GM12878 (cell line): Measurements from ENCODE around the gene SYCP2. TPM values are rescaled to one million over a fixed set of nuclear protein-coding genes. Genes with fewer than 3 reads are reported as not detected.

Source experiments
- ATAC-seq: fragments of 200-7000 bp; cut with Tn5 transposase; 3 replicates; pipeline ENCODE4 v1.9.1; 2020; ENCODE audit warnings: mild to moderate bottlenecking, moderate library complexity
- BruUV-seq: library from RNA; stranded (reverse); fragments of 400-500 nt; replicated peaks from 2 replicates; lab custom pipeline; 2021; lab: Mats Ljungman, UMichigan
- CTCF ChIA-PET: fragments of 300-600 bp; sonication (Branson Sonifier 250); formaldehyde crosslinking; extraction: SDS; loops from one replicate; lab custom pipeline; 2021; ENCODE audit warnings: inconsistent platforms; lab: Yijun Ruan, JAX
- POLR2A ChIA-PET: fragments of 350-600 bp; formaldehyde crosslinking; extraction: SDS; loops from one replicate; lab custom pipeline; 2021; ENCODE audit warnings: inconsistent platforms; lab: Charles Lee
- RAD21 ChIA-PET: fragments of 300-600 bp; sonication (Branson Sonifier 250); formaldehyde crosslinking; loops from one replicate; lab custom pipeline; 2023; ENCODE audit warnings: antibody characterized with exemption; ENCODE audit not compliant: unreplicated experiment; lab: Charles Lee
- SMC1A ChIA-PET: fragments of 300-600 bp; sonication (Branson Sonifier 250); formaldehyde crosslinking; loops from one replicate; lab custom pipeline; 2023; ENCODE audit not compliant: unreplicated experiment, uncharacterized antibody; lab: Charles Lee
- DNase-seq: peaks from one replicate; pipeline ENCODE4 v3.0.0-alpha.2; 2011; ENCODE audit warnings: low read depth, low spot score
- FAIRE-seq: peaks from 3 replicates; lab custom pipeline; 2011; peaks lifted over from hg19 to GRCh38; lab: Jason Lieb, UNC
- H2AFZ ChIP-seq: 2 replicates; pipeline ENCODE4 v1.6.0; 2011; ENCODE audit warnings: low read depth, low read length, control low read depth; ENCODE audit not compliant: control insufficient read depth
- H3K27ac ChIP-seq: 2 replicates; pipeline ENCODE4 v1.5.1; 2011; ENCODE audit warnings: control low read depth; ENCODE audit not compliant: control insufficient read depth, insufficient read depth
- H3K27me3 ChIP-seq, 2 experiments: replicated peaks in 1 of 2; 2 replicates each; pipeline versions ENCODE4 v1.6.0 to v1.6.1; 2011; ENCODE audit warnings: low read length in 1 of 2; ENCODE audit not compliant: control insufficient read depth in 2 of 2, insufficient read depth in 2 of 2
- H3K36me3 ChIP-seq, 2 experiments: 2 replicates each; pipeline ENCODE4 v1.5.1; 2011; ENCODE audit warnings: low read length in 1 of 2; ENCODE audit not compliant: control insufficient read depth in 2 of 2, insufficient read depth in 2 of 2
- H3K4me1 ChIP-seq: 2 replicates; pipeline ENCODE4 v1.6.1; 2011; ENCODE audit warnings: mild to moderate bottlenecking, low read length, moderate library complexity, mixed read lengths; ENCODE audit not compliant: control insufficient read depth, insufficient read depth
- H3K4me2 ChIP-seq: 2 replicates; pipeline ENCODE4 v1.6.0; 2011; ENCODE audit warnings: control low read depth; ENCODE audit not compliant: control insufficient read depth, insufficient read depth
- H3K4me3 ChIP-seq: fragments of 200-600 bp; sonication (generic); 2 replicates; pipeline ENCODE4 v1.5.1; 2016
- H3K79me2 ChIP-seq: 2 replicates; pipeline ENCODE4 v1.6.0; 2011; ENCODE audit warnings: low read length; ENCODE audit not compliant: control insufficient read depth, insufficient read depth
- H3K9ac ChIP-seq: 2 replicates; pipeline ENCODE4 v1.8.0; 2011; ENCODE audit warnings: low read length, control low read depth, mixed read lengths; ENCODE audit not compliant: control insufficient read depth, insufficient read depth
- H3K9me3 ChIP-seq: replicated peaks from 3 replicates; pipeline ENCODE4 v1.5.1; 2011; ENCODE audit warnings: mild to moderate bottlenecking, low read length; ENCODE audit not compliant: control insufficient read depth, insufficient read depth
- H4K20me1 ChIP-seq: 2 replicates; pipeline ENCODE4 v1.6.0; 2011; ENCODE audit not compliant: control insufficient read depth, insufficient read depth
- CUX1 ChIP-seq: IDR thresholded peaks from 2 replicates; pipeline ENCODE4 v1.6.1; 2012; ENCODE audit warnings: improper control_type of control experiment, low read depth, low read length; ENCODE audit not compliant: insufficient replicate concordance
- HSF1 ChIP-seq: fragments of 150-350 bp; IDR thresholded peaks from 2 replicates; pipeline ENCODE4 v1.6.1; 2014; ENCODE audit warnings: mild to moderate bottlenecking, low read depth, low read length
- MTA3 ChIP-seq: IDR thresholded peaks from 2 replicates; pipeline ENCODE4 v1.6.1; 2012; ENCODE audit warnings: low read length, inconsistent platforms, borderline replicate concordance
- NR2C1 ChIP-seq: fragments of 450-650 bp; IDR thresholded peaks from 2 replicates; pipeline ENCODE4 v1.6.1; 2017; ENCODE audit warnings: antibody characterized with exemption, mild to moderate bottlenecking, moderate library complexity
- ZBTB40 ChIP-seq: fragments of 450-650 bp; IDR thresholded peaks from 2 replicates; pipeline ENCODE4 v1.6.1; 2016; ENCODE audit warnings: mild to moderate bottlenecking, moderate library complexity, borderline replicate concordance
- WGBS: methylation state at CpG from one replicate; pipeline ENCODE4 v1.1.6; 2016; ENCODE audit warnings: low lambda C conversion rate; ENCODE audit not compliant: insufficient replicate concordance, insufficient coverage; ENCODE audit errors: missing lambda C conversion rate; 5-methylcytosine and 5-hydroxymethylcytosine counted together
- in situ Hi-C: fragments of 300-500 bp; cut with MboI; formaldehyde crosslinking; loops from 9 replicates; pipeline ENCODE4 v1.14.3; 2018; ENCODE audit warnings: mixed read lengths
- intact Hi-C: fragments of 100-400 bp; cut with micrococcal nuclease; formaldehyde crosslinking; loops from one replicate; pipeline ENCODE4 v1.14.2; 2022; ENCODE audit not compliant: unreplicated experiment
- polyA plus RNA-seq, 11 experiments: library from polyadenylated mRNA; depleted of rRNA in 4 of 11; unstranded in 6 of 11; stranded (reverse) in 5 of 11; fragments of >200 nt; fragmentation: Nextera tagmentation in 4 of 11; fragmentation: Illumina TruSeq in 1 of 11; extraction: Ambion mirVana in 4 of 11; extraction: Trizol in 1 of 11; gene quantifications; 1 replicate in 1 of 11; 2 replicates in 10 of 11; pipeline versions ENCODE4 v1.2.1 to v1.2.3, GENCODE V29; 2011 to 2016; ENCODE audit warnings: inconsistent platforms in 2 of 11, missing spikeins in 2 of 11, low read depth in 1 of 11
- total RNA-seq, 4 experiments: library from RNA; depleted of rRNA in 3 of 4; stranded (reverse); fragments of >200 nt in 3 of 4; fragmentation: Illumina TruSeq in 1 of 4; extraction: Trizol in 1 of 4; gene quantifications; 2 replicates each; pipeline versions ENCODE4 v1.2.1 to v1.2.3, GENCODE V29; 2013 to 2021

The SYCP2 gene
- total and polyA plus RNA-seq, 10 of the 15 experiments (the other 5 are each of a cell fraction or from before 2014, with no cell fraction given): 0.01 to 0.18 (median 0.09) TPM; not detected in 2

- TF ChIP-seq ZBTB40 (no peak), MTA3 (no peak), NR2C1 (no peak), HSF1 (no peak)
- TF ChIP-seq, all 136 proteins: peak for 0
Observed at GRCh38 chr20:59861401-59861800, 72.0 kb downstream of the SYCP2 start (continued).

- no peaks in the 10 kb centered on the region for H4K20me1 ChIP-seq
- TF ChIP-seq CUX1: no peak
- BruUV-seq: no TSS peak
- no peaks in the 10 kb centered on the region for H3K36me3 ChIP-seq
- RAD21 ChIA-PET: no interaction called here
- 26% methylated on average over 5 of the region's 5 CpGs for WGBS
- ATAC-seq (no peak), FAIRE-seq (no peak), DNase-seq (no peak)
- in situ Hi-C loops (no loop called here), intact Hi-C loops (no loop called here)
- no peak overlapping the region for H3K9ac ChIP-seq
- no peaks in the 10 kb centered on the region for H3K79me2 ChIP-seq
- no peak overlapping the region for H2AFZ ChIP-seq
- H3K27me3 ChIP-seq: no peaks in the 10 kb centered on the region
- POLR2A ChIA-PET: no interaction called here
- no peaks in the 10 kb centered on the region for H3K9me3 ChIP-seq
- CTCF ChIA-PET: no interaction called here
- SMC1A ChIA-PET: no interaction called here
- no peak overlapping the region for H3K4me3 ChIP-seq
- no peak overlapping the region for H3K4me2 ChIP-seq
- no peaks in the 10 kb centered on the region for H3K4me1 ChIP-seq
- no peak overlapping the region for H3K27ac ChIP-seq
Observed at GRCh38 chr20:59858425-59858824, 75.0 kb downstream of the SYCP2 start.
